Ovary (tissue), 3 donors: ENCODE measurements around the gene CLCN6.

ENCODE experiments used
- EP300 ChIP-seq: sonication (generic); formaldehyde crosslinking; IDR thresholded peaks from one replicate; pipeline ENCODE4 v1.6.1; 2017; ENCODE audit warnings: antibody characterized with exemption
- POLR2A ChIP-seq: fragments of 450-650 bp; IDR thresholded peaks from one replicate; pipeline ENCODE4 v1.6.1; 2017; ENCODE audit warnings: antibody characterized with exemption, mild to moderate bottlenecking, moderate library complexity
- TF ChIP-seq, protein P1 (sequence below), 3 donors: fragments of 450-650 bp in 2 of 3; fragments of 200-600 bp in 1 of 3; IDR thresholded peaks; one replicate each; pipeline versions ENCODE4 v1.5.1 to v1.8.0; 2016 to 2022; ENCODE audit warnings: antibody characterized with exemption in 3 of 3, mild to moderate bottlenecking in 1 of 3
- donor health status: DM: no; HTN: no; CAD: no.

DNA sequence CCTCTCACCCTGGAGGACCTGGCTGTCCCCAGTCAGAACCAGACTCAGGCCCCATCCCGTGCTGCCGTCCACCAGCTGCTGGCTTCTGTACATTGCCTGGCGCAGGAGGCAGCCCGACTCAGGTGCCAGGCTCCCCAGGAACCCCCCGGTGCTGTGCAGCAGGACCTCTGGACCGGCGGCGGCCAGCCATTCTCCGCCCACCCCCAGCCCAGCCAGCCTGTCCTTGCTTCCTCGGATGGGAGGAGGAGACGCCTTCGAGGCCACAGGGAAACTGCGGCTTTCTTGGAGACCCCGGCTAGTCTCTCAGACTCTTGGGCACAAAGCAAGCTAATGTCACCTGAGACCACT lies 39.6 kb upstream of the CLCN6 start:
- TF ChIP-seq, protein P1, sequence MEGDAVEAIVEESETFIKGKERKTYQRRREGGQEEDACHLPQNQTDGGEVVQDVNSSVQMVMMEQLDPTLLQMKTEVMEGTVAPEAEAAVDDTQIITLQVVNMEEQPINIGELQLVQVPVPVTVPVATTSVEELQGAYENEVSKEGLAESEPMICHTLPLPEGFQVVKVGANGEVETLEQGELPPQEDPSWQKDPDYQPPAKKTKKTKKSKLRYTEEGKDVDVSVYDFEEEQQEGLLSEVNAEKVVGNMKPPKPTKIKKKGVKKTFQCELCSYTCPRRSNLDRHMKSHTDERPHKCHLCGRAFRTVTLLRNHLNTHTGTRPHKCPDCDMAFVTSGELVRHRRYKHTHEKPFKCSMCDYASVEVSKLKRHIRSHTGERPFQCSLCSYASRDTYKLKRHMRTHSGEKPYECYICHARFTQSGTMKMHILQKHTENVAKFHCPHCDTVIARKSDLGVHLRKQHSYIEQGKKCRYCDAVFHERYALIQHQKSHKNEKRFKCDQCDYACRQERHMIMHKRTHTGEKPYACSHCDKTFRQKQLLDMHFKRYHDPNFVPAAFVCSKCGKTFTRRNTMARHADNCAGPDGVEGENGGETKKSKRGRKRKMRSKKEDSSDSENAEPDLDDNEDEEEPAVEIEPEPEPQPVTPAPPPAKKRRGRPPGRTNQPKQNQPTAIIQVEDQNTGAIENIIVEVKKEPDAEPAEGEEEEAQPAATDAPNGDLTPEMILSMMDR (IDR thresholded peaks at IDR 0.05), result no peak
- no peak for TF ChIP-seq POLR2A
- TF ChIP-seq EP300, result no peak
